GM19438 (cell line): ENCODE results near the gene GAST.
"Not testable (repeated sequence)": the region's sequence is repeated elsewhere in the genome, so short reads cannot be mapped to it uniquely, and the experiment has no call there.

Source experiments
- ATAC-seq: cut with Tn5 transposase; IDR thresholded peaks from one replicate; pipeline ENCODE4 v1.9.1; 2021; ENCODE audit warnings: low read depth; ENCODE audit not compliant: unreplicated experiment

Gene GAST, protein sequence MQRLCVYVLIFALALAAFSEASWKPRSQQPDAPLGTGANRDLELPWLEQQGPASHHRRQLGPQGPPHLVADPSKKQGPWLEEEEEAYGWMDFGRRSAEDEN

DNA sequence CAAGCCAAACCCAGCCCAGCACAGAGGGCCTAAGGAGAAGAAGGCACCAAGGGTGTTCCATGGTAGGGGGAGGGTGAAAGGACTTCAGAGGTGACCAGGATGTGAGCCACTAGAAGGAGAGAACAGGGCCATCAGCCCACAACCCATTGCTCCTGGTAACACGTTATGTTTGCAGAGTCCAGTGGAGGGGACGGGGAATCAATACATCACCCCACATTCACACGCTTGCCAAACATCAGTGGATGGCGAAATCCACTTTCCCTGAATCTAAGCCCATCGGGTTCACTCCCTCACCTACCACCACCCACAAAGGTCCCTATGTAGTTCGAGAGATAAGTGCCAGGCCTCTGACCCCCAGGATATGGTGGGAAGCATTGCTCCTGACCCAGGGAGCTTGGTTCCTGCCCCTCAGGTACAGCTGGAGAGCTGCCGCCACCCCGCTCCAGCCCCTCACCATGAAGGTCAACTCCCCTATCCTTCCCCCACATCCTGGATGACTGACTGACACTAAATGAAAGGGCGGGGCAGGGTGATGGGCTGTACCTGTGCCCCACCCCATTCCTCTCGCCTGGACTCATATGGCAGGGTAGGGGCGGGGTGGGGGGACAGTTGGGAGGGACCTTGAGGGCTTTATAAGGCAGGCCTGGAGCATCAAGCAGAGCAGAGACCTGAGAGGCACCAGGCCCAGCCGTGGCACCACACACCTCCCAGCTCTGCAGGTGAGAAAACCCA lies at the start of gene GAST:
Gene GAST (plus strand): TSS at position 663 of the 732 bp plus-strand sequence. CDS start 3,106 bp downstream, outside the sequence.
- ATAC-seq = no peak

DNA sequence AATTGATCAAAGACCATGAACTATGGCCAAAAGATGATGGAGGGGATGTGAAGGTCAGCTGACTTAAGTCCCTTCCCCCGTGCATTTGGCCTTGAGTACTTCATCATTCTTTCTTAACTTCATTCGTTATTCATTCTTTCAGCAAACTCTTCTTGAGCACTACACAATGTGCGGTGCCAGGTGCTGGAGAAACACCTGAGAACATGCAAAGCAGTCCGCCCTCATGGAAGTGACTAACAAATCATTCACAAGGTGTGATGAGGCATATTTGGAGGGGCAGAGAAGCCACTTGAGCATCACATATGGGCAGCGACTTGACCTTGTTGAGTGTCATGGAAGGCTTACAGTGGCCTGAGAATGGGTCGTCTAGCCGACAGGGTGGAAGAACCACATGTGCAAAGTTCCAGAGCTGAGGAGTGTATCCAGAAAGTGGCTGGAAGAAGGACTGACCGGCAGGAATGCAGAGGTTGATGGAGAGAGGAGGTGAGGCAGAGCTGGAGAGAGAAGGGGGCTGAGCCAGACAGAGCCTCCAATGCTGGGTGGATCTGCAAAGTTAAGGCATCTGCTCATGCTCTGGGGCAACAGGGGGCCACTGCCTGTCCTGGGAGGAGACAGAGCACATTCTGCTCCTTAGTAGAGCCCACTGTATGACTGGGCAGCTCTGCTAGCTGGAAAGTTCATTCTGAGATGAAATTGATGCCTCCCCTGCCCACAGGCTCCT lies 48.5 kb upstream of the GAST start:
- no peak for ATAC-seq

DNA sequence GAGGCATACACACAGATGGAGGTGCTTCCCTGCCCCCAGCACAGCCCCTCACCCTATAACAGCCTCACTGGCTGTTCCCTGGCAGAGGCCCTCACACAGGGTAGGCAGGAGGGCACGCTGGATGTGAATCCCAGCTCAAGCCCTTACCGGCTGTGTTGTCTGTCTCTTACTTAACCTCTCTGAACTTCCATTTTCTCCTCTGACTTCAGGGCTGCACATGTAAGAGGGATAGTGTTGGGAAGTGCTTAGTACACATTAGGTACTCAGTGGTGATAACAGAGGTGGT lies 48.0 kb upstream of the GAST start:
- no peak for ATAC-seq

DNA sequence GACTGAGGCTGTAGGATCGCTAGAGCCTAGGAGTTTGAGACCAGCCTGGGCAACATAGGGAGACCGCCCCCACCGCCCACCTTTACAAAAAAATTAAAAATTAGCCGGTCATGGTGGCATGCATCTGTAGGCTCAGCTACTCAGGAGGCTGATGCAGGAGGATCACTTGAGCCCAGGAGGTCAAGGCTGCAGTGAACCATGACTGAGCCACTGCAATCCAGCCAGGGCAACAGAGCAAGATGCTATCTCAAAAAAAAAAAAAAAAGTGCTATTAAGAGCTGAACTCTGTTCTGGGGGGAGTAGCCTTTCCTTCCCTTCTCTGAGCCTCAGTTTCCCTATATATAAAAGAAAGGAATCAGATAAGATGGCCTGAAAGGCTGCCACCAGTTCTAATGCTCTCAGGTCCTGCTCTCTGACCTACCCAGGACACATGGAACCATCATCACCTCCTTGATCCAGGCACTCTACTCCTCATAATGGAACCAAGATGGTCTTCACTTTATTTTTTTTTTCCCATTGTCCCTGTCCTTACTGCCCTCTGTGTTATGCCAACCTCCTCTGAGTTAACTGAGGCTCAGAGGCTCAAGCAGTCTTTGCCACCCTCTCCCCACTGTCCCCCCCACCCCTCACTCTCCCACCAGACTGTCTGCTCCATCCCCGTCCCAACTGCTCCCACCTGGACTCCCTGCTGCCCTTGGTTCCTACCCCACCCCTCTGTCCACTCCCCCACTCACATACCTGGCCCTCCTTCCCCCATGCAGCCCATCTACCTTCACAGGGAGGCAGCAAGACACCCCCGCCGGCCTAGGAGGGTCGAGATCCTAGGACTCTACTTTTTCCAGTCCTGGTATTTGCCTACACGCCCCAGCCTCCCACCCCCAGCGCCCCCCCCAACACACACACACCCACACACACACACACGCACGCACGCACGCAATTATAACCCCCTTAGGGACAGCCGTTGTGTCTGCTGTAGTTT lies 47.3 kb upstream of the GAST start:
- ATAC-seq = no peak

DNA sequence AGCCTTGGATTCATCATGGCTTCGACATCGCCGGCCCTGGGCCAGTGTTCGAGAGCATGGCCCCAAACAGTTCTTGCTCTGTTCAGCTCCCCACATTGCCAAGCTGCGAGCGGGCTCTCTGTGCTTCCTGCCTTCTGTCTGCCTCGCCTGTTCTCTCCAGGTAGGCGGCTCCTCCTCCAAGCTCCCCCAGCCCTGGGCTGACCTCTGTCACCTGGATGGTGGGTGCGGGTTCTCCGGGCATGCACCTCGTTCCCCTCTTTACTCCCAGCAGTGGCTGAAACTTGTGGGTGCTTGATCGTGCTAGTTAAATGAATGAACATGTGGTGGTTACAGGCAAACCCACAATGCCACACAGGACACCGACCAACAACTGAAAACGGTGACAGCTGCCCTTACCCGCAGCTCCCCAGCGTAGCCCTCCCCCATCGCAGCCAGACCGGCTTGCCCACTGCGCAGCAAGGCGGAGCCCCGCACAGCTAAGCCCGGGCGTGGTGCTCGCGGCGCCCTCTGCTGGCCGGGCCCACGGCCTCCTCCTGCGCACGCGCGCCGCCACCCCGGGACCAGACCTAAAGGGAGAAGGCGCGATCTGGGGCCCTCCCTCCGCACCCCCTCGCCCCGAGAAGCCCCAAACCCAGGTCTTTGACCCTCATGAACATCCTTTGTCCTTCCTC lies 46.4 kb upstream of the GAST start:
- peak; percentile 60 for ATAC-seq

DNA sequence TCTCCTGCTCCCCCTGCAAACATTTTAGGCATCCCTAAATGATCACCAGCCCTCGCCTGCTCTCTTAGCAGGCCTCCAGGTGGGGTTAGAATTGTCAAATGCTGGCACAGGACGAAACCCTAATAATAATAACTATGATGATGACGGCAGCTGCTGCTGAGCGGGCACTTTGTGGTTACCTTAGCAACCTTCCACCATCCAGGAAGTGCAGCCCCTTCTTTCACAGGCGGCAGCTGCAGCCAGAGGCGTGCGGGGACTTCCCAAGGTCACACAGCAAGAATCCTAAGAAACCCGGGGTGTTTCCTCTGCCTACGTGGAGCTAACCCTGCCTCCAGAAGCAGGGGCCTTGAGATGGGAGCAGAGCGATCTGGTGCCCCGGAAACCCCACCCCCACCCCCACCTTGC lies 45.9 kb upstream of the GAST start:
- ATAC-seq = peak; percentile 39

DNA sequence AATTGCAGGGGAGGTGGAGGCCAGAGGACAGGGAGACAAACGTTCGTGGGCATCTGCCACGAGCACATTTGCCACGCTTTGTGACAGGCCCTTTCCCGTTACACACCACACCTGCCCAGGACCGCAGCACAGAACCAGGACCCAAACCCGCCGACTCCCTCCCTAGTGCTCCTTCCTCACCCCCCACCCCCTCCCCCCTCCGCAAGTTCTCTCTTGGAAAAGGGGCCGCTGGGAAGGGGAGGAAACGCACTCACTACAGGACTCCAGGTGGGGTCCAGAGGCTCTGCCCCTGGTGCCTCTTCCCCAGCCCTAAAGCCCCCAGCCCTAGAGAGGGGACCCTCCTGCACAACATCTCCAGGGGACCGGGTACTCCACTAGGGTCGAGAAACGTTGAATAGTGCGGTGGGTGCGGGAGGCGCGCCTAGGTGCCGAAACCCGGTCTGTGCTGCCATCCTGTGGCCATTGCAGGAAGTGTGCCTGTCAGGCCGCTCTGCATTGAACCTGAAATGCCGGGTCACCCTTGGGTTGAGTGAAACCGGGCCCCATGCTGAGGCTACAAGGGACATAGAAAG lies 45.3 kb upstream of the GAST start:
- no peak for ATAC-seq

DNA sequence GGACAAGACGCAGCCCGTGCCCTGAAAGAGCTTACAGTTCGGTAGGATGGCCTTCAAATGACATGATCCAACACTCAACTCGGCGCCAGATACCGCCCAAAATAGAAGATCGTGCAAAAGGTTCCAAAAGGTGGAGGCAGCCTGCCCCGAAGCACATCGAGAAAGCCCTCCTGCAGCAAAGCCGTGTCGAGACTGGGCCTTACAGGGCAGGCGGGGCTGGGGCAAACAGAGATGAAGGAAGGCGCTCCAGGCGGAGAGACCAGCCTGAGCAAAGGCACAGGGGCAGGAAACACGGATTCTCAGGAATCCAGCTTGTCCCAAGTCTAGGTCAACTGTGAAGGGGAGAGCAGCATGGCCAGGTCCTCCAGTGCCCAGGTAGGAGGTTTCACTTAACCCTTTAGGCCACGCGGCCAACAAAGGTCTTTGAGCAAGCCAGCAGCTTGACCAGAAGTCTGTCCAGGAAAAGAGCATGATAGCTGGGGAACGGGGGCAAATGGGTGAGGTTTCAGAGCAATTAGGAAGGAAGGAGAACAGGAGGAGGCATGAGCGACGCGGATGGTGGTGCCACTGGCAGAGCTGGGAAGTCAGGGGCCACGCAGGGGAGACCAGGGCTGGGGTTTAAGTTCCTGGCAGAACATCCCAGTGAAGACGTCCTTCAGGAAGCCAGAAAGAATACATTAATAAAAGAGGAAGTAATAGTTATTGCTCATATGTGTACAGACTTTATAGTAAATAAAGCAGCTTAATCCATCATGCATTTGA lies 44.7 kb upstream of the GAST start:
- ATAC-seq = no peak

DNA sequence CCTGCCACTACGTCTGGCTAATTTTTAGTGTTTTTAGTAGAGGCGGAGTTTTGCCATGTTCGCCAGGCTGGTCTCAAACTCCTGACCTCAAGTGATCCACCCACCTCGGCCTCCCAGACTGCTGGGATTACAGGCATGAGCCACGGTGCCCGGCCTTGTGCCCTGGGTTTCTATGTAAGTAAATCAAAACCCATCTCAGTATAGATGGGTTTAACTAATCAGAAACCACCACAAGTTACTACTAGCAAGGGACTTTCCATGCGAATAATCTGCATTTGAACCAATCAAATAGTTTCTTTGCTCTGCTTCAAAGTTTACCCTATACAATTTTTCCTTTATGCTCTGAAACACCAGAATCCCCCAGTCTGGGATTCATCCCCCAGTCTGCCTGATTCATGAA lies 40.0 kb upstream of the GAST start:
- no peak for ATAC-seq

DNA sequence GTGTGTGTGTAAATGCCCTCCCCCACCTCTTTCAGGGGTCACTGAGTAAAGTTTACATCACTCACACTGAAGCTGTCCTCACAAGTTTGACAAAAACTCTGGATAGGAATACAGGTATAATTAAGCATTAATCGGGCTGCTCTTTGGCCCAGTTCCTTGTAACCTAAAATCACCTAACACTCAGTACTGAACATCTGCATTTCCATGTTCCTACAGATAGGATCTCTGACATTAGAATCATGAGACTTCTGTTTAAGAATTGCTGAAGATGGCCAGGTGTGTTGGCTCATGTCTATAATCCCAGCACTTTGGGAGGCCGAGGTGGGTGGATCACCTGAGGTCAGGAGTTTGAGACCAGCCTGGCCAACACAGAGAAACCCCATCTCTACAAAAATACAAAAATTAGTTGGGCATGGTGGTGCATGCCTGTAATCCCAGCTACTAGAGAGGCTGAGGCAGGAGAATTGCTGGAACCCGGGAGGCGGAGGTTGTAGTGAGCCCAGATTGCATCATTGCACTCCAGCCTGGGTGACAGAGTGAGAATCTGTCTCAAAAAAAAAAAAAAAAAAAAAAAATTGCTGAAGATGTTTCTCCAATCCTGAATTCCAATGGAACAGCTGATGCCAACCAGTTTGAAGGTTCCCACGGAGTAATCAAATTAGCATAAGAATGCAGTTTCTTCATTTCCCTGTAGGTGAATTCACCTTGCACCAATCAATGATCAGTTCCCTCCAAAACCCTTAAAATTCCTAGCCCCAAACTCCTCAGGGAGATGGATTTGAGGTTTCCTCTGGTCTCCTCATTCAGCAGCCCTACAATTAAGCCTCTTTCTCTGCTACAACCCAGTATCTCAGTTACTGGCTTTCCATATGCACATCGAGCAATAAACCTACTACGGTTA lies 36.7 kb upstream of the GAST start:
- ATAC-seq = not testable (repeated sequence)

DNA sequence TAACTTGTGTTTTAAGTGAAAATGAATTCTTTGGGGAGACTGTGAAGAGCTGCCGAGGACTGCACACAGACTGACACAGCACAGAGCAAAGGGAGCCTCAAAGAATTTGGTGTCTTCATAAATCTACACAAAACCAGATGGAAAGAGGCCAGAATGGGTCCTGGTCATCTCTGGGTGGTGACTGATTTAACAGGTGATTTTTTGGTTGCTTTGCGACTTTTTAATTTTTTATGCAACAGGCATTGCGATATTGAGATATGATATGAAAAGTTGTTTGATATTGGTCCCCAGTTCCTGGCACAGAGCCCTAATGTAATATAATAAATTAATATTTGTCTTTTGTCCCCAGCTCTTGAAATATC lies 36.1 kb upstream of the GAST start:
- no peak for ATAC-seq

DNA sequence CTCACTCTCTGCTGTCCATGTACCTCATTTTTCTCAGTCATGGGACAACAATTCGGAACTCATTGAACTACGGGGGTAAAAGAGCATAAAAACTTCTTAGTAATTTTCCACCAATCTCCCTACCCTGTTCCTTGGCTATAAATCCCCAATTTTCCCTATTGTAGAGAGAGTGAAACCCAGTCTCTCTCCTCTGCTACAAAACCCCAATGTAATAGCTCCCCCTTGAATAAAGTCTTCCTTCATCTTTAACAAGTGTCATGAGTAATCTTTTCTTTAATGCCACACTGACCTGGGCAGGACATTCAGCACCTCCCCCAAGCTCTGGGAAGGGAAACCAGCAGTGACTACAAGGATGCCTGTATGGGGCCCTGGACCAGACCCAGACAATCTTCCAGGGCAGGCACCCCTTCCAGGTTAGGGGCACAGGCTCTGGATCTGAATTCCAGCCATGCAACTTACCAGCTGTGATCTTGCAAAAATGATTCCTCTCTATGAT lies 33.7 kb upstream of the GAST start:
- ATAC-seq = peak; percentile 18

DNA sequence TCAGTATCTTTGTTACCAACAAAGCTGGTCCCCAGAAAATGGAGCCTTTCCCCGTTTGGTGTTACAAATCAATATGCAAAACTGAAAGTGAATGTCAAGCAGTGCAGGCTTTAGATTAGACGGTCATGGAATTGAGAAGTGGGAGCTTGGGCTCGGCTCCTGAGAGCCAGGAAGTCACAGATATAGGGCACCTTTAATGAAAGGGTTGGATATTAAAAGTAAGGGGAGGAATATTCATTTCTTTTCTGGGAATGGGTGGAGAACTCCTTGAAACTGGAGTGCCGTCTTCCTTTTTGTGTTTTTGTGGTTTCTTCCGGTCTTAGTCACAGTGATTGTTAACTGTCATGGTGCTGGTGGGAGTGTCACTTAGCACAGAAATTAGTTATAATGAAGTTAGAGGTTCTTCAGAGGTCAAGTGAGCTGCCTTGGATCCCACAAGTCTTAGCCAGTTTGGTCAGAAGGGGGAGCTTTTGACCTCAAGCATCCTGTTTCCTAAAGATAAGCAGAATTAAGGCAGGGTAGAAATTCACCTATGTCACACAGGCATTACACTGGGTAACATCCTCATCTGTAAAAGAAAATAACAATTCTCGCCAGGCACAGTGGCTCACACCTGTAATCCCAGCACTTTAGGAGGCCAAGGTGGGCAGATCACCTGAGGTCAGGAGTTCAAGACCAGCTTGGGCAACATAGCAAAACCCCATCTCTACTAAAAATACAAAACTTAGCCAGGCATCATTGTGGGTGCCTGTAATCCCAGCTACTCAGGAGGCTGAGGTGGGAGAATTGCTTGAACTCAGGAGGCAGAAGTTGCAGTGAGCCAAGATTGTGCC lies 33.0 kb upstream of the GAST start:
- ATAC-seq = peak; percentile 61

DNA sequence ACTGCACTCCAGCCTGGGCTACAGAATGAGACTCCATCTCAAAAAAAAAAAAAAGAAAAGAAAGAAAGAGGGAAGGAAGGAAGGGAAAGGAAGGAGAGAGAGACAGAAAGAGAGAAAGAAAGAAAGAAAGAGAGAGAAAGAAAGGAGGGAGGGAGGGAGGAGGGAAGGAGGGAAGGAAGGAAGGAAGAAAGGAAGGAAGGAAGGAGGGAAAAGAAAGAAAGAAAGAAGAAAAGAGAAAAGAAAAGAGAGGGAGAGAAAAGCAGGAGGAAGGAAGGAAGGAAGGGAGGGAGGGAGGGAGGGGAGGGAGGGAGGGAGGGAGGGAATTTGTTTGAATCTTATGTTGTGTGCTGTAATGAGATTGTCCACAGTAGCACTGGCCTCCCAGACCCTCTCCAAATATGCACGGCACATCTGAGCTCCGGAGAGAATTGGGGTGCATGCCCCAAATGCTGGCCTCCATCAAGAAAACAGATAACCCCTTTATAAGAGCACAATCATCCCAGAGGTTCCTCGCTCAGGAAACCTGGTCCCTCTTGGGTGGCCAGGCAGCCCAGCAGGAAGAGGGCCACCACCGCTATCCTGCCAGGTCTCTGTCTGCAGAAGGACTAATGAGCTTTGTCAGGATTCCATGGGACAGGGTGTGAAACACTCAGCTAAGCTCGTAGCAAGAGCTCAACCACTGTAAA lies 32.2 kb upstream of the GAST start:
- no peak for ATAC-seq

DNA sequence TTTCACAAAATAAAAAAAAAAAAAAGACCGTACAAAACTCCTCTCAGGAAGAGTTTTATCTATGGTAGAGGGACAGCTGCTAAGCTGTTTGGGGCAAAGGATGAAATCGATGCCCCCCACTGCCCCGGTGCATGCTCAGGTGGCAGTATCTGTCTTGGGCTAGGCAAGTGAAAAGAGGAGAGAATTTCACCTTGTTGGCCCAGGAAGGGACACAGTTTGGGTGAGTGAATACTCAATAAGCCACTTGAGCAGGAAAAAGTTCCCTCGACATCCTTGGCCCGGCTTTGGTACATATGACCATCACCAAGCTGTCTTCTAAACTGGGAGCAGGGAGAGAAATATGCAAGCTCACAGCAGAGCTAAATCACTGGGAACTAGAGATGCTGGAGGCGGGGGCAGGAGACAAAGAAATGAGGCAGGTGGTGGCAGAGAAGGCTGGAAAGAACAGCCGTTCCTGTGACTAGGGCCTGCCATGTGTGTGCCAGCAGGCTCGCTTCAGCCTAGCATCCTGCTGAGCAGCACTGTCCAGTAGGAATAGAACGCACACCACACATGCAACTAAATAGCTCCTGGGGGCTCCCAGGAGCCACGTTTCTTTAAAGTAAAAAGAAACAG lies 31.6 kb upstream of the GAST start:
- ATAC-seq = no peak

DNA sequence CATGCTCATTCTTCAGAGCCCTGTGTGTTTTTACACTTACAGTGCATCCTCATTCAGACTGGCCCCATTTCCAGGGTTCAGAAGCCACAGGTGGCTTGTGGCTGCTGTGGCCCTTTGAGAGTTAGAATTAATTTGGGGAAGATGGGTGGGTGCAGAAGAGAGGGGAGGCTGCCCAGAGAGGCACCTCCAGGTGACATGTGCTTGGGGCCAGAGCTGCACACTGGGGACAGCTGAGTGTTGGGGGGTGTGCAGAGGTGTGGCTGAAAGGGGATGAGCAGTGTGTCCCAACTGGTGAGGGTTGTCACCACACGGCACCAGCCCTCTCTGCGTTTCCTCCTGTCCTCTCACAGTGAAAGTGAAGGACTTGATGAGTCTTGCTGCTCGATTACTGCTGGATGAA lies 30.4 kb upstream of the GAST start:
- no peak for ATAC-seq
